Mesothelial cell of epicardium (in vitro differentiated cells): Measurements from ENCODE around the gene ADGRG2. TPM values are rescaled to one million over a fixed set of nuclear protein-coding genes. Genes with fewer than 3 reads are reported as not detected.

Source experiments
- DNase-seq, 2 experiments: peaks; one replicate each; pipeline ENCODE4 v3.0.0; 2021; ENCODE audit warnings: low spot score in 2 of 2; ENCODE audit not compliant: unreplicated experiment in 2 of 2
- H3K27ac Mint-ChIP-seq: 2 replicates; pipeline ENCODE4 v1.8.0; 2021; ENCODE audit warnings: mixed read lengths
- H3K27me3 Mint-ChIP-seq: 2 replicates; pipeline ENCODE4 v1.8.0; 2021; ENCODE audit warnings: low read depth, mixed read lengths
- H3K36me3 Mint-ChIP-seq: 2 replicates; pipeline ENCODE4 v1.8.0; 2021; ENCODE audit warnings: mixed read lengths
- H3K4me1 Mint-ChIP-seq: 2 replicates; pipeline ENCODE4 v1.8.0; 2021; ENCODE audit warnings: mixed read lengths
- H3K4me3 Mint-ChIP-seq: 2 replicates; pipeline ENCODE4 v1.8.0; 2021; ENCODE audit warnings: mild to moderate bottlenecking, moderate library complexity, mixed read lengths
- H3K9me3 Mint-ChIP-seq: 2 replicates; pipeline ENCODE4 v1.8.0; 2021; ENCODE audit warnings: mixed read lengths
- total RNA-seq: library from RNA; stranded (reverse); gene quantifications from 3 replicates; pipeline ENCODE4 v1.2.1, GENCODE V29; 2021
- TF ChIP-seq, protein P1 (sequence below): fragments of 200-600 bp; sonication (generic); IDR thresholded peaks from one replicate; pipeline ENCODE4 v1.5.0; 2021; ENCODE audit warnings: antibody characterized with exemption; ENCODE audit not compliant: unreplicated experiment

The ADGRG2 gene, protein sequence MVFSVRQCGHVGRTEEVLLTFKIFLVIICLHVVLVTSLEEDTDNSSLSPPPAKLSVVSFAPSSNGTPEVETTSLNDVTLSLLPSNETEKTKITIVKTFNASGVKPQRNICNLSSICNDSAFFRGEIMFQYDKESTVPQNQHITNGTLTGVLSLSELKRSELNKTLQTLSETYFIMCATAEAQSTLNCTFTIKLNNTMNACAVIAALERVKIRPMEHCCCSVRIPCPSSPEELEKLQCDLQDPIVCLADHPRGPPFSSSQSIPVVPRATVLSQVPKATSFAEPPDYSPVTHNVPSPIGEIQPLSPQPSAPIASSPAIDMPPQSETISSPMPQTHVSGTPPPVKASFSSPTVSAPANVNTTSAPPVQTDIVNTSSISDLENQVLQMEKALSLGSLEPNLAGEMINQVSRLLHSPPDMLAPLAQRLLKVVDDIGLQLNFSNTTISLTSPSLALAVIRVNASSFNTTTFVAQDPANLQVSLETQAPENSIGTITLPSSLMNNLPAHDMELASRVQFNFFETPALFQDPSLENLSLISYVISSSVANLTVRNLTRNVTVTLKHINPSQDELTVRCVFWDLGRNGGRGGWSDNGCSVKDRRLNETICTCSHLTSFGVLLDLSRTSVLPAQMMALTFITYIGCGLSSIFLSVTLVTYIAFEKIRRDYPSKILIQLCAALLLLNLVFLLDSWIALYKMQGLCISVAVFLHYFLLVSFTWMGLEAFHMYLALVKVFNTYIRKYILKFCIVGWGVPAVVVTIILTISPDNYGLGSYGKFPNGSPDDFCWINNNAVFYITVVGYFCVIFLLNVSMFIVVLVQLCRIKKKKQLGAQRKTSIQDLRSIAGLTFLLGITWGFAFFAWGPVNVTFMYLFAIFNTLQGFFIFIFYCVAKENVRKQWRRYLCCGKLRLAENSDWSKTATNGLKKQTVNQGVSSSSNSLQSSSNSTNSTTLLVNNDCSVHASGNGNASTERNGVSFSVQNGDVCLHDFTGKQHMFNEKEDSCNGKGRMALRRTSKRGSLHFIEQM
- 0.98 to 1.0 TPM (median 0.99 TPM) in 3 replicates for total RNA-seq

GRCh38 chrX:19121898-19122640 lies at the start of gene ADGRG2:
Gene ADGRG2 (minus strand): TSS chrX:19122468. CDS start chrX:19068834, 53,634 bp downstream.
- Mint-ChIP-seq H3K27ac (no peak within 1 kb of the TSS), H3K4me3 (peak within 1 kb of the TSS; percentile 62), H3K36me3 (no peaks in the 10 kb centered on the region), H3K9me3 (no peaks in the 10 kb centered on the region), H3K4me1 (no peaks in the 10 kb centered on the region), H3K27me3 (peaks cover 84% of the 10 kb centered on the region)
- TF ChIP-seq, protein P1, sequence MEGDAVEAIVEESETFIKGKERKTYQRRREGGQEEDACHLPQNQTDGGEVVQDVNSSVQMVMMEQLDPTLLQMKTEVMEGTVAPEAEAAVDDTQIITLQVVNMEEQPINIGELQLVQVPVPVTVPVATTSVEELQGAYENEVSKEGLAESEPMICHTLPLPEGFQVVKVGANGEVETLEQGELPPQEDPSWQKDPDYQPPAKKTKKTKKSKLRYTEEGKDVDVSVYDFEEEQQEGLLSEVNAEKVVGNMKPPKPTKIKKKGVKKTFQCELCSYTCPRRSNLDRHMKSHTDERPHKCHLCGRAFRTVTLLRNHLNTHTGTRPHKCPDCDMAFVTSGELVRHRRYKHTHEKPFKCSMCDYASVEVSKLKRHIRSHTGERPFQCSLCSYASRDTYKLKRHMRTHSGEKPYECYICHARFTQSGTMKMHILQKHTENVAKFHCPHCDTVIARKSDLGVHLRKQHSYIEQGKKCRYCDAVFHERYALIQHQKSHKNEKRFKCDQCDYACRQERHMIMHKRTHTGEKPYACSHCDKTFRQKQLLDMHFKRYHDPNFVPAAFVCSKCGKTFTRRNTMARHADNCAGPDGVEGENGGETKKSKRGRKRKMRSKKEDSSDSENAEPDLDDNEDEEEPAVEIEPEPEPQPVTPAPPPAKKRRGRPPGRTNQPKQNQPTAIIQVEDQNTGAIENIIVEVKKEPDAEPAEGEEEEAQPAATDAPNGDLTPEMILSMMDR: no peak
- DNase-seq: peak in 1 of 2 experiments; percentile 49

DNA sequence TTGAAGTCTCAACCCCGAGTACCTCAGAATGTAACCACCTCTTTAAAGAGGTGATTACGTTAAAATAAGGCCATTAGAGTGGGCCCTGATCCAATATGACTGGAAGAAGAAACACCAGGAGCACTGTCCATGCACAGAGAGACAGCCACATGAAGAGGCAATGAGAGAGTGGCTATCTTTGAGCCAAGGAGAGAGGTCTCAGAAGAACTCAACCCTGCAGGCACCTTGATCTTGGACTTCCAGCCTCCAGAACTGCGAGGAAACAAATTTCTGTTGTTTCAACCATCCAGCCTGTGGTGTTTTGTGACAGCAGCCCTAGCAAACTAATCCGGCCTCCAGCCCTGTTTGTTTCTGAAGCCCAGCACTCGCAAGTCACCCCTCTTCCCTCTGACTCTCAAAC lies 46.3 kb upstream of the ADGRG2 start:
- TF ChIP-seq, protein P1: no peak
- no peak overlapping the region for H3K27ac Mint-ChIP-seq
- DNase-seq: no peak
- H3K36me3 Mint-ChIP-seq: no peaks in the 10 kb centered on the region
- H3K27me3 Mint-ChIP-seq: peaks cover 1% of the 10 kb centered on the region
- H3K4me1 Mint-ChIP-seq: peaks cover 9% of the 10 kb centered on the region
- peaks cover 27% of the 10 kb centered on the region for H3K9me3 Mint-ChIP-seq
- no peak overlapping the region for H3K4me3 Mint-ChIP-seq

- TF ChIP-seq, protein P1: no peak
- H3K36me3 Mint-ChIP-seq: no peaks in the 10 kb centered on the region
- peaks cover 20% of the 10 kb centered on the region for H3K9me3 Mint-ChIP-seq
- H3K27me3 Mint-ChIP-seq: peaks cover 1% of the 10 kb centered on the region
- H3K27ac Mint-ChIP-seq: no peak overlapping the region
- peaks cover 4% of the 10 kb centered on the region for H3K4me1 Mint-ChIP-seq
- H3K4me3 Mint-ChIP-seq: no peak overlapping the region
- DNase-seq: no peak
Observed at GRCh38 chrX:19162851-19163250, 40.6 kb upstream of the ADGRG2 start.

- Mint-ChIP-seq H3K9me3 (peaks cover 25% of the 10 kb centered on the region), H3K27me3 (no peaks in the 10 kb centered on the region), H3K27ac (no peak overlapping the region), H3K36me3 (no peaks in the 10 kb centered on the region), H3K4me1 (peaks cover 5% of the 10 kb centered on the region), H3K4me3 (no peak overlapping the region)
- TF ChIP-seq, protein P1: no peak
- no peak for DNase-seq
Observed at GRCh38 chrX:19156186-19156585, 33.9 kb upstream of the ADGRG2 start.

- H3K27me3 Mint-ChIP-seq: no peaks in the 10 kb centered on the region
- H3K9me3 Mint-ChIP-seq: peaks cover 32% of the 10 kb centered on the region
- DNase-seq: no peak
- H3K27ac Mint-ChIP-seq: no peak overlapping the region
- peaks cover 5% of the 10 kb centered on the region for H3K4me1 Mint-ChIP-seq
- TF ChIP-seq, protein P1: no peak
- no peak overlapping the region for H3K4me3 Mint-ChIP-seq
- no peaks in the 10 kb centered on the region for H3K36me3 Mint-ChIP-seq
Observed at GRCh38 chrX:19152762-19153161, 30.5 kb upstream of the ADGRG2 start.
